ENCODE results near the gene SLC15A4.
A peak's percentile ranks its signal among the peaks of the same experiment; 100 is the strongest.

The SLC15A4 gene

DNA sequence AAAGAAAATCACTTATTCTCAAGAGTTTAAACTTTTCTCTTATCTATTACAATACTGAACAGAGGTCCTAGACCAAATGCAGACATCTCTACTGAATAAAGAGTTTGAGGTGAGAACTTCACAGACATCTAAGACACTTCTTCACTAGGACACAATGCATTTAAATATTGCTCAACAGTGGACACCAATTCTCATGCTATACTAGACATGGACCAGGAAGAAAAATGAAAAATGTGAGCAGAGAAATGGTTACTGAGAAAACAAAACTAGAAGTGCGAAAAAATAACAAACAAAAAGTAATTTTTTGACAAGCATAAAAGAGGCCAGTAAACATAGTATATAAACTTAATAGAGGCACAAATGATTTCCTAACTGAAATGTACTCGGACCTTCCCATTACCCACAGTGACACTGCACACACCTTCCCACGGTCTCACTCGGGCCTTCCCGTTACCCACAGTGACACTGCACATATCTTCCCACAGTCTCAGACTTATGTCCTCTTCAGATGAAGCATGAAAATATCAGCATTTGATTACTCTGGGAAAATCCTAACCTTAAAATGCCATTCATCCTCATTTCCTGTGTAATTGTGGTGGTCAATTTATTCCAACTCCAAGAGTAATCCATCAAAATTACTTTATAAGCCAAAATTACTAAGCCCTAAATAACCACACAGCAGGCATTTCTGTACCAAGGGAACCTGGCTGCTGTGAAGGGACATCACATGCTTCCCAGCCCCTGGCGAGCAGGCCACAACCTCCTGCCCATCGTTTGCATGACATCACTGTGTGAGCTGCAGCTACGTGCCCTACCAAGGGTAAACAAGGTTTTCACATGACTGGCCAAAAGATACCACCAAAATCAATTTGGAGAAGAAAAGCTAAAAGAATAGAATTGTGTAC lies 6.4 kb downstream of the SLC15A4 start:
- TF ChIP-seq ISL1 (CRISPR knock-in tag; IDR thresholded peaks at IDR 0.05) = peak; percentile 46; the same call in 1 of the 2 replicates
- TF ChIP-seq, protein P1, sequence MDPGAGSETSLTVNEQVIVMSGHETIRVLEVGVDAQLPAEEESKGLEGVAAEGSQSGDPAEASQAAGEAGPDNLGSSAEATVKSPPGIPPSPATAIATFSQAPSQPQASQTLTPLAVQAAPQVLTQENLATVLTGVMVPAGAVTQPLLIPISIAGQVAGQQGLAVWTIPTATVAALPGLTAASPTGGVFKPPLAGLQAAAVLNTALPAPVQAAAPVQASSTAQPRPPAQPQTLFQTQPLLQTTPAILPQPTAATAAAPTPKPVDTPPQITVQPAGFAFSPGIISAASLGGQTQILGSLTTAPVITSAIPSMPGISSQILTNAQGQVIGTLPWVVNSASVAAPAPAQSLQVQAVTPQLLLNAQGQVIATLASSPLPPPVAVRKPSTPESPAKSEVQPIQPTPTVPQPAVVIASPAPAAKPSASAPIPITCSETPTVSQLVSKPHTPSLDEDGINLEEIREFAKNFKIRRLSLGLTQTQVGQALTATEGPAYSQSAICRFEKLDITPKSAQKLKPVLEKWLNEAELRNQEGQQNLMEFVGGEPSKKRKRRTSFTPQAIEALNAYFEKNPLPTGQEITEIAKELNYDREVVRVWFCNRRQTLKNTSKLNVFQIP (CRISPR knock-in tag; IDR thresholded peaks at IDR 0.05; ENCODE audit: borderline replicate concordance, low read depth) = no peak
- ATAC-seq = peak; percentile 63; the same call in 2 of the 3 replicates

- TF ChIP-seq ZNF565 (CRISPR knock-in tag; conservative IDR thresholded peaks at IDR 0.05; ENCODE audit: low read depth) (no peak), PPARA (CRISPR knock-in tag; IDR thresholded peaks at IDR 0.05; ENCODE audit: borderline replicate concordance) (no peak), SNAI2 (CRISPR knock-in tag; IDR thresholded peaks at IDR 0.05) (no peak), CSRNP3 (CRISPR knock-in tag; IDR thresholded peaks at IDR 0.05) (no peak), CSDC2 (CRISPR knock-in tag; IDR thresholded peaks at IDR 0.05) (no peak), ZFP3 (CRISPR knock-in tag; IDR thresholded peaks at IDR 0.05) (no peak), TOX (CRISPR knock-in tag; IDR thresholded peaks at IDR 0.05; ENCODE audit: borderline replicate concordance) (no peak), TCF4 (CRISPR knock-in tag; IDR thresholded peaks at IDR 0.05; ENCODE audit: borderline replicate concordance) (no peak), ARNTL (CRISPR knock-in tag; IDR thresholded peaks at IDR 0.05; ENCODE audit: borderline replicate concordance, low read depth) (no peak), GLIS3 (CRISPR knock-in tag; IDR thresholded peaks at IDR 0.05) (no peak)
- TF ChIP-seq, protein P2, sequence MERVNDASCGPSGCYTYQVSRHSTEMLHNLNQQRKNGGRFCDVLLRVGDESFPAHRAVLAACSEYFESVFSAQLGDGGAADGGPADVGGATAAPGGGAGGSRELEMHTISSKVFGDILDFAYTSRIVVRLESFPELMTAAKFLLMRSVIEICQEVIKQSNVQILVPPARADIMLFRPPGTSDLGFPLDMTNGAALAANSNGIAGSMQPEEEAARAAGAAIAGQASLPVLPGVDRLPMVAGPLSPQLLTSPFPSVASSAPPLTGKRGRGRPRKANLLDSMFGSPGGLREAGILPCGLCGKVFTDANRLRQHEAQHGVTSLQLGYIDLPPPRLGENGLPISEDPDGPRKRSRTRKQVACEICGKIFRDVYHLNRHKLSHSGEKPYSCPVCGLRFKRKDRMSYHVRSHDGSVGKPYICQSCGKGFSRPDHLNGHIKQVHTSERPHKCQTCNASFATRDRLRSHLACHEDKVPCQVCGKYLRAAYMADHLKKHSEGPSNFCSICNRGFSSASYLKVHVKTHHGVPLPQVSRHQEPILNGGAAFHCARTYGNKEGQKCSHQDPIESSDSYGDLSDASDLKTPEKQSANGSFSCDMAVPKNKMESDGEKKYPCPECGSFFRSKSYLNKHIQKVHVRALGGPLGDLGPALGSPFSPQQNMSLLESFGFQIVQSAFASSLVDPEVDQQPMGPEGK (CRISPR knock-in tag; IDR thresholded peaks at IDR 0.05; ENCODE audit: borderline replicate concordance) = no peak
- TF ChIP-seq, protein P3, sequence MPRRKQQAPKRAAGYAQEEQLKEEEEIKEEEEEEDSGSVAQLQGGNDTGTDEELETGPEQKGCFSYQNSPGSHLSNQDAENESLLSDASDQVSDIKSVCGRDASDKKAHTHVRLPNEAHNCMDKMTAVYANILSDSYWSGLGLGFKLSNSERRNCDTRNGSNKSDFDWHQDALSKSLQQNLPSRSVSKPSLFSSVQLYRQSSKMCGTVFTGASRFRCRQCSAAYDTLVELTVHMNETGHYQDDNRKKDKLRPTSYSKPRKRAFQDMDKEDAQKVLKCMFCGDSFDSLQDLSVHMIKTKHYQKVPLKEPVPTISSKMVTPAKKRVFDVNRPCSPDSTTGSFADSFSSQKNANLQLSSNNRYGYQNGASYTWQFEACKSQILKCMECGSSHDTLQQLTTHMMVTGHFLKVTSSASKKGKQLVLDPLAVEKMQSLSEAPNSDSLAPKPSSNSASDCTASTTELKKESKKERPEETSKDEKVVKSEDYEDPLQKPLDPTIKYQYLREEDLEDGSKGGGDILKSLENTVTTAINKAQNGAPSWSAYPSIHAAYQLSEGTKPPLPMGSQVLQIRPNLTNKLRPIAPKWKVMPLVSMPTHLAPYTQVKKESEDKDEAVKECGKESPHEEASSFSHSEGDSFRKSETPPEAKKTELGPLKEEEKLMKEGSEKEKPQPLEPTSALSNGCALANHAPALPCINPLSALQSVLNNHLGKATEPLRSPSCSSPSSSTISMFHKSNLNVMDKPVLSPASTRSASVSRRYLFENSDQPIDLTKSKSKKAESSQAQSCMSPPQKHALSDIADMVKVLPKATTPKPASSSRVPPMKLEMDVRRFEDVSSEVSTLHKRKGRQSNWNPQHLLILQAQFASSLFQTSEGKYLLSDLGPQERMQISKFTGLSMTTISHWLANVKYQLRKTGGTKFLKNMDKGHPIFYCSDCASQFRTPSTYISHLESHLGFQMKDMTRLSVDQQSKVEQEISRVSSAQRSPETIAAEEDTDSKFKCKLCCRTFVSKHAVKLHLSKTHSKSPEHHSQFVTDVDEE (CRISPR knock-in tag; IDR thresholded peaks at IDR 0.05) = no peak
- TF ChIP-seq, protein P4, sequence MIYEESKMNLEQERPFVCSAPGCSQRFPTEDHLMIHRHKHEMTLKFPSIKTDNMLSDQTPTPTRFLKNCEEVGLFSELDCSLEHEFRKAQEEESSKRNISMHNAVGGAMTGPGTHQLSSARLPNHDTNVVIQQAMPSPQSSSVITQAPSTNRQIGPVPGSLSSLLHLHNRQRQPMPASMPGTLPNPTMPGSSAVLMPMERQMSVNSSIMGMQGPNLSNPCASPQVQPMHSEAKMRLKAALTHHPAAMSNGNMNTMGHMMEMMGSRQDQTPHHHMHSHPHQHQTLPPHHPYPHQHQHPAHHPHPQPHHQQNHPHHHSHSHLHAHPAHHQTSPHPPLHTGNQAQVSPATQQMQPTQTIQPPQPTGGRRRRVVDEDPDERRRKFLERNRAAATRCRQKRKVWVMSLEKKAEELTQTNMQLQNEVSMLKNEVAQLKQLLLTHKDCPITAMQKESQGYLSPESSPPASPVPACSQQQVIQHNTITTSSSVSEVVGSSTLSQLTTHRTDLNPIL (CRISPR knock-in tag; IDR thresholded peaks at IDR 0.05; ENCODE audit: low read depth) = no peak
- no peak for ATAC-seq
Observed at GRCh38 chr12:128816643-128816920, 7.2 kb downstream of the SLC15A4 start.

- no peak for ATAC-seq
- TF ChIP-seq ZNF8 (CRISPR knock-in tag; IDR thresholded peaks at IDR 0.05) (no peak), CSDC2 (CRISPR knock-in tag; IDR thresholded peaks at IDR 0.05) (no peak), ZFP30 (CRISPR knock-in tag; IDR thresholded peaks at IDR 0.05) (no peak), ESRRG (CRISPR knock-in tag; IDR thresholded peaks at IDR 0.05) (no peak), ARNTL (CRISPR knock-in tag; IDR thresholded peaks at IDR 0.05; ENCODE audit: borderline replicate concordance, low read depth) (no peak), OSR1 (CRISPR knock-in tag; IDR thresholded peaks at IDR 0.05) (no peak), GLIS3 (CRISPR knock-in tag; IDR thresholded peaks at IDR 0.05) (no peak), SNAI2 (CRISPR knock-in tag; IDR thresholded peaks at IDR 0.05) (no peak), RARB (CRISPR knock-in tag; IDR thresholded peaks at IDR 0.05) (no peak), CSRNP3 (CRISPR knock-in tag; IDR thresholded peaks at IDR 0.05) (no peak), BACH2 (CRISPR knock-in tag; IDR thresholded peaks at IDR 0.05; ENCODE audit: borderline replicate concordance) (no peak)
- TF ChIP-seq, protein P4 (CRISPR knock-in tag; IDR thresholded peaks at IDR 0.05; ENCODE audit: low read depth) = no peak
- TF ChIP-seq, protein P2 (CRISPR knock-in tag; IDR thresholded peaks at IDR 0.05; ENCODE audit: borderline replicate concordance) = no peak
Observed at GRCh38 chr12:128815779-128816642, 7.7 kb downstream of the SLC15A4 start.

Measured in SK-N-SH treated with all-trans-retinoic acid at 6 μM for 48 hours (cell line).